K562 (cell line): Measurements from ENCODE around the gene EZH2. TPM values are rescaled to one million over a fixed set of nuclear protein-coding genes. Genes with fewer than 3 reads are reported as not detected.

Experiments used
- ATAC-seq: fragments of 200-7000 bp; cut with Tn5 transposase; 3 replicates; pipeline ENCODE4 v1.9.1; 2020; ENCODE audit warnings: moderate library complexity
- BruUV-seq: library from RNA; stranded (reverse); fragments of 400-500 nt; replicated peaks from 2 replicates; lab custom pipeline; 2021; lab: Mats Ljungman, UMichigan
- CTCF ChIA-PET: fragments of 300-600 bp; formaldehyde crosslinking; extraction: SDS; loops from one replicate; lab custom pipeline; 2021; ENCODE audit warnings: low intra/inter-chr PET ratio; lab: Yijun Ruan, JAX
- POLR2A ChIA-PET: fragments of 300-600, 350-650 bp; sonication (Branson Sonifier 250); formaldehyde crosslinking; extraction: SDS; loops from one replicate; lab custom pipeline; 2021; ENCODE audit warnings: antibody characterized with exemption, inconsistent platforms; lab: Yijun Ruan, JAX
- DNase-seq, 4 experiments: peaks; one replicate each; pipeline versions ENCODE4 v3.0.0 to v3.0.0-alpha.2; 2011 to 2018; ENCODE audit warnings: low spot score in 3 of 4, mixed read lengths in 3 of 4; ENCODE audit errors: extremely low read depth in 1 of 4
- FAIRE-seq: peaks from 2 replicates; lab custom pipeline; 2011; peaks lifted over from hg19 to GRCh38; lab: Jason Lieb, UNC
- H2AFZ ChIP-seq: 2 replicates; pipeline ENCODE4 v1.6.0; 2011; ENCODE audit warnings: low read depth, low read length, control low read depth, inconsistent platforms
- H3K27ac ChIP-seq: fragments of 200-600 bp; 3 replicates; pipeline ENCODE4 v1.8.0; 2011; ENCODE audit warnings: low read depth, mild to moderate bottlenecking, control low read depth, inconsistent platforms, low read length, moderate library complexity, mixed read lengths; ENCODE audit errors: extremely low read depth
- H3K27me3 ChIP-seq, 2 experiments: fragments of 300-600 bp in 1 of 2; 2 replicates in 1 of 2; 3 replicates in 1 of 2; pipeline versions ENCODE4 v1.6.0 to v1.8.0; 2011; ENCODE audit warnings: inconsistent platforms in 2 of 2, low read length in 2 of 2, mild to moderate bottlenecking in 1 of 2, mixed read lengths in 1 of 2, moderate library complexity in 1 of 2; ENCODE audit not compliant: control insufficient read depth in 2 of 2, insufficient read depth in 2 of 2
- H3K36me3 ChIP-seq: fragments of 300-600 bp; 3 replicates; pipeline ENCODE4 v1.8.0; 2011; ENCODE audit warnings: mild to moderate bottlenecking, low read length, inconsistent platforms; ENCODE audit not compliant: control insufficient read depth, insufficient read depth
- H3K4me1 ChIP-seq, 2 experiments: fragments of 200-600 bp in 1 of 2; replicated peaks in 1 of 2; 2 replicates in 1 of 2; 3 replicates in 1 of 2; pipeline versions ENCODE4 v1.5.1 to v1.8.0; 2011; ENCODE audit warnings: inconsistent platforms in 2 of 2, low read length in 2 of 2, mild to moderate bottlenecking in 1 of 2, mixed read lengths in 1 of 2, moderate library complexity in 1 of 2; ENCODE audit not compliant: control insufficient read depth in 2 of 2, insufficient read depth in 2 of 2
- H3K4me2 ChIP-seq: 2 replicates; pipeline ENCODE4 v1.6.1; 2011; ENCODE audit warnings: low read length, control low read depth, inconsistent platforms, mixed read lengths; ENCODE audit not compliant: insufficient read depth
- H3K4me3 ChIP-seq: fragments of 200-600 bp; sonication (generic), shearing (Covaris generic); 2 replicates; pipeline ENCODE4 v1.5.1; 2016; ENCODE audit warnings: control low read depth, inconsistent platforms
- H3K79me2 ChIP-seq: fragments of 200-600 bp; 3 replicates; pipeline ENCODE4 v1.8.0; 2011; ENCODE audit warnings: low read length, inconsistent platforms; ENCODE audit not compliant: control insufficient read depth, insufficient read depth
- H3K9ac ChIP-seq, 2 experiments: 2 replicates each; pipeline versions ENCODE4 v1.6.0 to v1.6.1; 2011; ENCODE audit warnings: low read depth in 2 of 2, low read length in 2 of 2, control low read depth in 1 of 2, inconsistent platforms in 1 of 2, mild to moderate bottlenecking in 1 of 2, mixed read lengths in 1 of 2; ENCODE audit not compliant: insufficient read depth in 1 of 2
- H3K9me1 ChIP-seq: one replicate; pipeline ENCODE4 v1.6.0; 2011; ENCODE audit warnings: inconsistent platforms, mild to moderate bottlenecking, low read length, moderate library complexity; ENCODE audit not compliant: control insufficient read depth, insufficient read depth
- H3K9me3 ChIP-seq: replicated peaks from 2 replicates; pipeline ENCODE4 v1.5.1; 2011; ENCODE audit warnings: low read depth, low read length, inconsistent platforms; ENCODE audit not compliant: control insufficient read depth, insufficient read depth
- H4K20me1 ChIP-seq: replicated peaks from 2 replicates; pipeline ENCODE4 v1.6.1; 2011; ENCODE audit warnings: low read length, inconsistent platforms, mixed read lengths; ENCODE audit not compliant: control insufficient read depth, insufficient read depth
- BRCA1 ChIP-seq, 2 experiments: fragments of 450-650 bp in 1 of 2; sonication (generic) in 1 of 2; formaldehyde crosslinking in 1 of 2; IDR thresholded peaks; 2 replicates each; pipeline versions ENCODE4 v1.5.0 to v1.6.1; 2017 to 2020; ENCODE audit warnings: mild to moderate bottlenecking in 1 of 2, missing genetic modification reagents in 1 of 2
- KAT2B ChIP-seq: IDR thresholded peaks from one replicate; pipeline ENCODE4 v1.6.1; 2012; ENCODE audit warnings: low read depth, mild to moderate bottlenecking, control low read depth, inconsistent platforms, low read length, moderate library complexity
- POLR2A ChIP-seq: fragments of 450-650 bp; conservative IDR thresholded peaks from 2 replicates; pipeline ENCODE4 v1.6.1; 2016
- POLR2B ChIP-seq: fragments of 450-650 bp; IDR thresholded peaks from 2 replicates; pipeline ENCODE4 v1.6.1; 2018; ENCODE audit warnings: low read depth; ENCODE audit not compliant: partially characterized antibody
- POLR2G ChIP-seq: fragments of 200-400 bp; formaldehyde crosslinking; IDR thresholded peaks from 2 replicates; pipeline ENCODE4 v1.6.1; 2017; ENCODE audit warnings: low read depth, mild to moderate bottlenecking, antibody characterized with exemption, low read length, moderate library complexity
- SUPT5H ChIP-seq: fragments of 450-650 bp; IDR thresholded peaks from 2 replicates; pipeline ENCODE4 v1.6.1; 2016
- TFAP4 ChIP-seq: sonication (generic); formaldehyde crosslinking; IDR thresholded peaks from 2 replicates; pipeline ENCODE4 v1.8.0; 2022; ENCODE audit warnings: missing genetic modification reagents, mild to moderate bottlenecking, moderate library complexity, borderline replicate concordance
- ZNF224 ChIP-seq: sonication (generic); formaldehyde crosslinking; IDR thresholded peaks from 2 replicates; pipeline ENCODE4 v1.8.0; 2022; ENCODE audit warnings: mild to moderate bottlenecking, missing genetic modification reagents
- WGBS: fragments of 100-300 bp; shearing (Covaris generic); methylation state at CpG from one replicate; pipeline ENCODE4 v1.1.6; 2016; ENCODE audit warnings: low coverage, mixed read lengths; ENCODE audit not compliant: insufficient coverage; ENCODE audit errors: missing lambda C conversion rate; 5-methylcytosine and 5-hydroxymethylcytosine counted together
- in situ Hi-C: fragments of 300-500 bp; cut with MboI; formaldehyde crosslinking; loops from 4 replicates; pipeline ENCODE4 v1.15.0; 2018; ENCODE audit warnings: inconsistent platforms, mixed read lengths
- intact Hi-C: fragments of 100-400 bp; cut with micrococcal nuclease; formaldehyde crosslinking; loops from 2 replicates; pipeline ENCODE4 v1.14.2; 2022
- polyA plus RNA-seq, 8 experiments: library from polyadenylated mRNA; depleted of rRNA in 4 of 8; stranded (reverse) in 5 of 8; unstranded in 3 of 8; fragments of >200 nt; fragmentation: Nextera tagmentation in 2 of 8; fragmentation: Illumina TruSeq in 1 of 8; extraction: Ambion mirVana in 2 of 8; extraction: Trizol in 1 of 8; gene quantifications; 2 replicates each; pipeline versions ENCODE4 v1.2.1 to v1.2.3, GENCODE V29; 2011 to 2014; ENCODE audit warnings: inconsistent platforms in 1 of 8, missing spikeins in 1 of 8
- total RNA-seq, 7 experiments: library from RNA; depleted of rRNA in 6 of 7; stranded (reverse); fragments of >200 nt in 6 of 7; fragmentation: Illumina TruSeq in 2 of 7; extraction: Trizol in 2 of 7; gene quantifications; 2 replicates each; pipeline versions ENCODE4 v1.2.1 to v1.2.3, GENCODE V29; 2011 to 2021; ENCODE audit warnings: low replicate concordance in 1 of 7

The EZH2 gene
- total and polyA plus RNA-seq, 9 of the 15 experiments (the other 6 are each of a cell fraction or from before 2014, with no cell fraction given), result 48.7 to 175 (median 98.6) TPM

GRCh38 chr7:148806187-148806586, 77.9 kb downstream of the EZH2 start:
- POLR2A ChIA-PET, result interaction anchor here (0.8 to 1.4 kb wide), 5 partner anchors 9 to 76 kb away, joined by 3 to 4 read pairs (median 3); no protein-coding TSS in a partner anchor

More at GRCh38 chr7:148806187-148806586, 77.9 kb downstream of the EZH2 start:
- H3K4me2 ChIP-seq, result no peak overlapping the region
- no peak overlapping the region for H3K27ac ChIP-seq
- CTCF ChIA-PET, result no interaction called here
- in situ Hi-C loops, result no loop called here
- no peak overlapping the region for H2AFZ ChIP-seq
- no peak overlapping the region for H3K9ac ChIP-seq
- no TSS peak for BruUV-seq
- WGBS, result 97% methylated on average over 7 of the region's 7 CpGs
- DNase-seq (no peak), ATAC-seq (no peak; the same call in 1 of the 3 replicates), FAIRE-seq (no peak)
- intact Hi-C loops, result loop anchor here (5.0 to 10.0 kb wide), 2 partner anchors 156 to 289 kb away; partner anchors contain the start of gene ZNF786
- H3K4me3 ChIP-seq, result no peak overlapping the region
- TF ChIP-seq POLR2A, result peak; percentile 59; the same call in 1 of the 2 replicates
- TF ChIP-seq TFAP4 (CRISPR knock-in tag), result no peak
- peak; percentile 9 for TF ChIP-seq POLR2B
- no peak for TF ChIP-seq KAT2B
- no peak for TF ChIP-seq BRCA1 (IDR thresholded peaks at IDR 0.05)
- 0 out of 2 replicates have a peak, but pooled peaks have one; percentile 42 for TF ChIP-seq BRCA1 (CRISPR knock-in tag; IDR thresholded peaks at IDR 0.05)
- TF ChIP-seq ZNF224, result 0 out of 2 replicates have a peak, but pooled peaks have one; percentile 46
- peak; percentile 2; the same call in 1 of the 2 replicates for TF ChIP-seq SUPT5H
- TF ChIP-seq POLR2G, result peak; percentile 55; the same call in 1 of the 2 replicates
- H3K36me3 ChIP-seq, result peaks cover 69% of the 10 kb centered on the region
- peaks cover 9% of the 10 kb centered on the region; the same call in 1 of the 2 replicates for H4K20me1 ChIP-seq
- H3K79me2 ChIP-seq, result no peaks in the 10 kb centered on the region
- H3K9me3 ChIP-seq, result no peaks in the 10 kb centered on the region
- H3K27me3 ChIP-seq, result no peaks in the 10 kb centered on the region
- H3K4me1 ChIP-seq, result no peaks in the 10 kb centered on the region
- H3K9me1 ChIP-seq, result no peaks in the 10 kb centered on the region
